ENCODE results near the gene ZNF142.

The ZNF142 gene

GRCh38 chr2:218664653-218665052 is 5.2 kb upstream of the ZNF142 start:
- no peak for TF ChIP-seq GATA3 (IDR thresholded peaks at IDR 0.05; ENCODE audit: low read depth, low read length)

GRCh38 chr2:218663901-218664300 is 4.5 kb upstream of the ZNF142 start:
- TF ChIP-seq GATA3 (IDR thresholded peaks at IDR 0.05; ENCODE audit: low read depth, low read length) (no peak), GATA2 (IDR thresholded peaks at IDR 0.05; ENCODE audit: low read depth, low read length) (no peak)

- no peak for TF ChIP-seq GATA3 (IDR thresholded peaks at IDR 0.05; ENCODE audit: low read depth, low read length)
- no peak for TF ChIP-seq GATA2 (IDR thresholded peaks at IDR 0.05; ENCODE audit: low read depth, low read length)
Measured at GRCh38 chr2:218662827-218663226, 3.4 kb upstream of the ZNF142 start.

GRCh38 chr2:218662377-218662776 is 3.0 kb upstream of the ZNF142 start:
- TF ChIP-seq GATA3 (IDR thresholded peaks at IDR 0.05; ENCODE audit: low read depth, low read length), result no peak
- TF ChIP-seq GATA2 (IDR thresholded peaks at IDR 0.05; ENCODE audit: low read depth, low read length), result no peak

- no peak for TF ChIP-seq GATA2 (IDR thresholded peaks at IDR 0.05; ENCODE audit: low read depth, low read length)
- TF ChIP-seq GATA3 (IDR thresholded peaks at IDR 0.05; ENCODE audit: low read depth, low read length), result no peak
Measured at GRCh38 chr2:218659988-218660358, 550 bp upstream of the ZNF142 start.

GRCh38 chr2:218658671-218659257 is 659 bp downstream of the ZNF142 start:
- no peak for TF ChIP-seq GATA3 (IDR thresholded peaks at IDR 0.05; ENCODE audit: low read depth, low read length)
- TF ChIP-seq GATA2 (IDR thresholded peaks at IDR 0.05; ENCODE audit: low read depth, low read length), result no peak

- TF ChIP-seq GATA2 (IDR thresholded peaks at IDR 0.05; ENCODE audit: low read depth, low read length) (no peak), GATA3 (IDR thresholded peaks at IDR 0.05; ENCODE audit: low read depth, low read length) (no peak)
Measured at GRCh38 chr2:218655751-218656150, 3.7 kb downstream of the ZNF142 start.

- TF ChIP-seq GATA2 (IDR thresholded peaks at IDR 0.05; ENCODE audit: low read depth, low read length) (no peak), GATA3 (IDR thresholded peaks at IDR 0.05; ENCODE audit: low read depth, low read length) (no peak)
Measured at GRCh38 chr2:218648787-218649100, 10.7 kb downstream of the ZNF142 start.

- TF ChIP-seq GATA3 (IDR thresholded peaks at IDR 0.05; ENCODE audit: low read depth, low read length), result no peak
- no peak for TF ChIP-seq GATA2 (IDR thresholded peaks at IDR 0.05; ENCODE audit: low read depth, low read length)
Measured at GRCh38 chr2:218648088-218648786, 11.2 kb downstream of the ZNF142 start.

- no peak for TF ChIP-seq GATA3 (IDR thresholded peaks at IDR 0.05; ENCODE audit: low read depth, low read length)
- no peak for TF ChIP-seq GATA2 (IDR thresholded peaks at IDR 0.05; ENCODE audit: low read depth, low read length)
Measured at GRCh38 chr2:218645126-218645525, 14.3 kb downstream of the ZNF142 start.

- TF ChIP-seq GATA3 (IDR thresholded peaks at IDR 0.05; ENCODE audit: low read depth, low read length) (no peak), GATA2 (IDR thresholded peaks at IDR 0.05; ENCODE audit: low read depth, low read length) (no peak)
Measured at GRCh38 chr2:218644721-218645120, 14.7 kb downstream of the ZNF142 start.

- TF ChIP-seq GATA3 (IDR thresholded peaks at IDR 0.05; ENCODE audit: low read depth, low read length) (no peak), GATA2 (IDR thresholded peaks at IDR 0.05; ENCODE audit: low read depth, low read length) (no peak)
Measured at GRCh38 chr2:218643751-218644310, 15.6 kb downstream of the ZNF142 start.

- TF ChIP-seq GATA2 (IDR thresholded peaks at IDR 0.05; ENCODE audit: low read depth, low read length), result no peak
- TF ChIP-seq GATA3 (IDR thresholded peaks at IDR 0.05; ENCODE audit: low read depth, low read length), result no peak
Measured at GRCh38 chr2:218642786-218643185, 16.6 kb downstream of the ZNF142 start.

GRCh38 chr2:218642121-218642656 is 17.2 kb downstream of the ZNF142 start:
- TF ChIP-seq GATA3 (IDR thresholded peaks at IDR 0.05; ENCODE audit: low read depth, low read length), result no peak
- TF ChIP-seq GATA2 (IDR thresholded peaks at IDR 0.05; ENCODE audit: low read depth, low read length), result no peak

GRCh38 chr2:218638372-218638771 is 21.1 kb downstream of the ZNF142 start:
- TF ChIP-seq GATA2 (IDR thresholded peaks at IDR 0.05; ENCODE audit: low read depth, low read length) (no peak), GATA3 (IDR thresholded peaks at IDR 0.05; ENCODE audit: low read depth, low read length) (no peak)
